IMR-90 (cell line): Measurements from ENCODE around the gene SETD6. TPM values are rescaled to one million over a fixed set of nuclear protein-coding genes. Genes with fewer than 3 reads are reported as not detected.

ENCODE experiments used
- ATAC-seq: fragments of 200-7000 bp; cut with Tn5 transposase; 2 replicates; pipeline ENCODE4 v1.9.1; 2020; ENCODE audit warnings: low read depth, mild to moderate bottlenecking, moderate library complexity
- BruUV-seq: library from RNA; stranded (reverse); fragments of 400-500 nt; replicated peaks from 2 replicates; lab custom pipeline; 2021; lab: Mats Ljungman, UMichigan
- CTCF ChIA-PET: fragments of 300-600 bp; formaldehyde crosslinking; extraction: SDS; loops from one replicate; lab custom pipeline; 2021; ENCODE audit warnings: antibody characterized with exemption; lab: Yijun Ruan, JAX
- POLR2A ChIA-PET: fragments of 300-600 bp; sonication (Branson Sonifier 250); formaldehyde crosslinking; loops from one replicate; lab custom pipeline; 2022; ENCODE audit warnings: antibody characterized with exemption; ENCODE audit not compliant: unreplicated experiment; lab: Charles Lee
- DNase-seq: peaks from one replicate; pipeline ENCODE4 v3.0.0; 2013
- H2AFZ ChIP-seq: replicated peaks from 2 replicates; pipeline ENCODE3; 2013; ENCODE audit warnings: low read length, mild to moderate bottlenecking; ENCODE audit not compliant: poor library complexity
- H2AK5ac ChIP-seq: 2 replicates; pipeline ENCODE4 v1.6.1; 2013; ENCODE audit warnings: low read depth, low read length, inconsistent platforms
- H2AK9ac ChIP-seq: replicated peaks from 2 replicates; pipeline ENCODE3; 2013; ENCODE audit warnings: mild to moderate bottlenecking, low read depth, low read length, moderate library complexity; ENCODE audit not compliant: poor library complexity
- H2BK120ac ChIP-seq: 2 replicates; pipeline ENCODE4 v1.6.1; 2013; ENCODE audit warnings: low read depth, low read length, inconsistent platforms
- H2BK15ac ChIP-seq: 3 replicates; pipeline ENCODE4 v1.6.1; 2013; ENCODE audit warnings: low read depth, low read length, inconsistent platforms
- H2BK20ac ChIP-seq: 2 replicates; pipeline ENCODE4 v1.6.1; 2013; ENCODE audit warnings: low read depth, mild to moderate bottlenecking, inconsistent platforms, low read length, moderate library complexity
- H2BK5ac ChIP-seq: 2 replicates; pipeline ENCODE4 v1.6.1; 2013; ENCODE audit warnings: mild to moderate bottlenecking, low read depth, low read length, inconsistent platforms; ENCODE audit not compliant: poor library complexity, severe bottlenecking
- H3K14ac ChIP-seq: replicated peaks from 2 replicates; pipeline ENCODE4 v1.6.1; 2013; ENCODE audit warnings: low read depth, low read length, inconsistent platforms
- H3K18ac ChIP-seq: 2 replicates; pipeline ENCODE4 v1.6.1; 2013; ENCODE audit warnings: low read depth, low read length, control low read depth
- H3K23ac ChIP-seq: 2 replicates; pipeline ENCODE4 v1.6.1; 2013; ENCODE audit warnings: low read depth, low read length, inconsistent platforms
- H3K27ac ChIP-seq: 2 replicates; pipeline ENCODE4 v1.5.1; 2013; ENCODE audit warnings: mild to moderate bottlenecking, control low read depth, low read length; ENCODE audit not compliant: insufficient read depth
- H3K27me3 ChIP-seq: 2 replicates; pipeline ENCODE4 v1.6.1; 2013; ENCODE audit warnings: low read length; ENCODE audit not compliant: control insufficient read depth, insufficient read depth
- H3K36me3 ChIP-seq: 2 replicates; pipeline ENCODE4 v1.6.1; 2013; ENCODE audit warnings: low read length, mixed read lengths; ENCODE audit not compliant: control insufficient read depth, insufficient read depth
- H3K4ac ChIP-seq: 2 replicates; pipeline ENCODE4 v1.6.1; 2013; ENCODE audit warnings: low read depth, low read length, inconsistent platforms
- H3K4me1 ChIP-seq: 2 replicates; pipeline ENCODE4 v1.6.1; 2013; ENCODE audit warnings: low read length, mixed read lengths; ENCODE audit not compliant: control insufficient read depth, insufficient read depth
- H3K4me2 ChIP-seq: 2 replicates; pipeline ENCODE4 v1.6.1; 2013; ENCODE audit warnings: low read depth, mild to moderate bottlenecking, control low read depth, low read length, moderate library complexity
- H3K4me3 ChIP-seq: 2 replicates; pipeline ENCODE4 v1.5.1; 2013; ENCODE audit warnings: low read depth, mild to moderate bottlenecking, control low read depth, low read length, moderate library complexity; ENCODE audit not compliant: insufficient read depth
- H3K56ac ChIP-seq: 2 replicates; pipeline ENCODE4 v1.6.1; 2013; ENCODE audit warnings: low read length, inconsistent platforms; ENCODE audit not compliant: insufficient read depth; ENCODE audit errors: extremely low read depth
- H3K79me1 ChIP-seq, 2 experiments: 2 replicates each; pipeline ENCODE4 v1.6.1; 2013; ENCODE audit warnings: low read length in 2 of 2, inconsistent platforms in 1 of 2, low read depth in 1 of 2
- H3K9ac ChIP-seq: 2 replicates; pipeline ENCODE4 v1.6.1; 2013; ENCODE audit warnings: low read depth, low read length, control low read depth
- H3K9me1 ChIP-seq: 2 replicates; pipeline ENCODE4 v1.6.1; 2013; ENCODE audit warnings: low read length, inconsistent platforms; ENCODE audit not compliant: insufficient read depth
- H3K9me3 ChIP-seq: 2 replicates; pipeline ENCODE4 v1.6.1; 2013; ENCODE audit warnings: low read length; ENCODE audit not compliant: control insufficient read depth, insufficient read depth
- H4K20me1 ChIP-seq: 2 replicates; pipeline ENCODE4 v1.6.1; 2013; ENCODE audit warnings: low read length, inconsistent platforms; ENCODE audit not compliant: insufficient read depth
- H4K5ac ChIP-seq: 2 replicates; pipeline ENCODE4 v1.6.1; 2013; ENCODE audit warnings: mild to moderate bottlenecking, low read depth, low read length, control low read depth
- H4K8ac ChIP-seq, 2 experiments: 2 replicates each; pipeline ENCODE4 v1.6.1; 2013; ENCODE audit warnings: low read depth in 2 of 2, low read length in 2 of 2, control low read depth in 1 of 2, inconsistent platforms in 1 of 2
- H4K91ac ChIP-seq: 2 replicates; pipeline ENCODE4 v1.6.1; 2013; ENCODE audit warnings: low read depth, low read length, inconsistent platforms; ENCODE audit not compliant: insufficient read depth
- BHLHE40 ChIP-seq: fragments of 150-350 bp; IDR thresholded peaks from 2 replicates; pipeline ENCODE4 v1.6.1; 2016; ENCODE audit warnings: mild to moderate bottlenecking, low read depth, low read length
- CEBPB ChIP-seq: IDR thresholded peaks from 2 replicates; pipeline ENCODE4 v1.6.1; 2012; ENCODE audit warnings: low read depth, low read length, improper control_type of control experiment
- CHD1 ChIP-seq: IDR thresholded peaks from 2 replicates; pipeline ENCODE4 v1.6.1; 2012; ENCODE audit warnings: low read depth, low read length, improper control_type of control experiment
- CTCF ChIP-seq: conservative IDR thresholded peaks from 2 replicates; pipeline ENCODE4 v1.5.1; 2012; ENCODE audit warnings: mild to moderate bottlenecking, low read depth, low read length, improper control_type of control experiment
- ELK1 ChIP-seq: fragments of 150-350 bp; IDR thresholded peaks from 2 replicates; pipeline ENCODE4 v1.6.1; 2016; ENCODE audit warnings: low read depth, mild to moderate bottlenecking, low read length, moderate library complexity, borderline replicate concordance
- FOS ChIP-seq: fragments of 150-350 bp; IDR thresholded peaks from 2 replicates; pipeline ENCODE4 v1.6.1; 2016; ENCODE audit warnings: low read depth, low read length
- MAFK ChIP-seq: IDR thresholded peaks from 2 replicates; pipeline ENCODE4 v1.6.1; 2012; ENCODE audit warnings: low read depth, low read length, improper control_type of control experiment
- MAZ ChIP-seq: IDR thresholded peaks from 2 replicates; pipeline ENCODE4 v1.6.1; 2012; ENCODE audit warnings: low read depth, mild to moderate bottlenecking, low read length, improper control_type of control experiment, moderate library complexity, borderline replicate concordance
- MXI1 ChIP-seq: IDR thresholded peaks from 2 replicates; pipeline ENCODE4 v1.6.1; 2012; ENCODE audit warnings: low read depth, mild to moderate bottlenecking, low read length, moderate library complexity, borderline replicate concordance
- NFE2L2 ChIP-seq: fragments of 150-350 bp; IDR thresholded peaks from 2 replicates; pipeline ENCODE4 v1.6.1; 2016; ENCODE audit warnings: low read depth, mild to moderate bottlenecking, low read length
- POLR2A ChIP-seq: IDR thresholded peaks from 2 replicates; pipeline ENCODE4 v1.6.1; 2012; ENCODE audit warnings: mild to moderate bottlenecking, low read depth, low read length
- RAD21 ChIP-seq: IDR thresholded peaks from 2 replicates; pipeline ENCODE4 v1.6.1; 2012; ENCODE audit warnings: low read length, improper control_type of control experiment
- RCOR1 ChIP-seq: IDR thresholded peaks from 2 replicates; pipeline ENCODE4 v1.6.1; 2012; ENCODE audit warnings: mild to moderate bottlenecking, low read length, improper control_type of control experiment; ENCODE audit not compliant: insufficient replicate concordance
- RFX5 ChIP-seq: IDR thresholded peaks from 2 replicates; pipeline ENCODE4 v1.8.0; 2012; ENCODE audit warnings: low read depth, mild to moderate bottlenecking, low read length, moderate library complexity
- SMC3 ChIP-seq: fragments of 150-350 bp; IDR thresholded peaks from 2 replicates; pipeline ENCODE4 v1.6.1; 2016; ENCODE audit warnings: low read depth, mild to moderate bottlenecking, antibody characterized with exemption, low read length, moderate library complexity
- USF2 ChIP-seq: fragments of 150-350 bp; IDR thresholded peaks from 2 replicates; pipeline ENCODE4 v1.6.1; 2017; ENCODE audit warnings: mild to moderate bottlenecking, antibody characterized with exemption, low read length, low read depth
- WGBS, 2 experiments: methylation state at CpG; one replicate each; pipeline versions ENCODE4 v1.1.5 to v1.1.7; 2013; ENCODE audit warnings: missing lambda C conversion rate in 2 of 2; ENCODE audit not compliant: insufficient read length in 1 of 2; ENCODE audit errors: extremely low coverage in 2 of 2; 5-methylcytosine and 5-hydroxymethylcytosine counted together
- dilution Hi-C: fragments of 300-500 bp; cut with HindIII; formaldehyde crosslinking; loops from one replicate; pipeline ENCODE4 v1.14.3; 2018; ENCODE audit warnings: low sequenced_read_pairs; ENCODE audit not compliant: unreplicated experiment
- in situ Hi-C: fragments of 300-500 bp; cut with MboI; formaldehyde crosslinking; loops from 3 replicates; pipeline ENCODE4 v1.14.3; 2019; ENCODE audit warnings: low sequenced_read_pairs, inconsistent platforms, mixed read lengths
- intact Hi-C: fragments of 100-400 bp; cut with micrococcal nuclease; formaldehyde crosslinking; loops from 2 replicates; pipeline ENCODE4 v1.10.0; 2022
- polyA plus RNA-seq, 3 experiments: library from polyadenylated mRNA; depleted of rRNA; stranded (reverse); fragments of >200 nt; gene quantifications; 2 replicates each; pipeline ENCODE4 v1.2.3, GENCODE V29; 2012; ENCODE audit warnings: low replicate concordance in 1 of 3
- total RNA-seq: library from RNA; depleted of rRNA; stranded (reverse); fragments of >200 nt; gene quantifications from 2 replicates; pipeline ENCODE4 v1.2.3, GENCODE V29; 2012

The SETD6 gene
- total and polyA plus RNA-seq, 2 of the 4 experiments (the other 2 are of a cell fraction), result 3.2 to 6.4 TPM

- H3K9me3 ChIP-seq, result no peaks in the 10 kb centered on the region
- no TSS peak for BruUV-seq
- TF ChIP-seq RAD21 (no peak), CHD1 (no peak), CEBPB (no peak), POLR2A (no peak), MXI1 (no peak), RFX5 (no peak), NFE2L2 (no peak), FOS (no peak), SMC3 (no peak), MAZ (no peak), MAFK (no peak), BHLHE40 (no peak), RCOR1 (no peak), USF2 (no peak), ELK1 (no peak), CTCF (no peak)
- H3K18ac ChIP-seq, result no peak overlapping the region
- H3K23ac ChIP-seq, result no peak overlapping the region
- no peak overlapping the region for H2BK20ac ChIP-seq
- H4K91ac ChIP-seq, result no peak overlapping the region
- H4K8ac ChIP-seq, result no peak overlapping the region
- H3K4ac ChIP-seq, result no peak overlapping the region
- in situ Hi-C loops, result no loop called here
- H3K27me3 ChIP-seq, result peaks cover 39% of the 10 kb centered on the region
- ChIA-PET CTCF (no interaction called here), POLR2A (no interaction called here)
- no peak overlapping the region for H3K56ac ChIP-seq
- H3K14ac ChIP-seq, result no peak overlapping the region
- H4K5ac ChIP-seq, result no peak overlapping the region
- H2AK5ac ChIP-seq, result no peak overlapping the region
- dilution Hi-C loops, result no loop called here
- ATAC-seq, result no peak
- no peaks in the 10 kb centered on the region for H3K79me1 ChIP-seq
- no peaks in the 10 kb centered on the region for H4K20me1 ChIP-seq
- 72% methylated on average over 5 of the region's 10 CpGs; no CpG with 5 or more reads in 1 of the 2 experiments for WGBS, 2 experiments
- H2AFZ ChIP-seq, result no peak overlapping the region
- H2BK5ac ChIP-seq, result no peak overlapping the region
- no peak overlapping the region for H3K9ac ChIP-seq
- H3K4me2 ChIP-seq, result no peak overlapping the region
- no peak overlapping the region for H2BK120ac ChIP-seq
- no peaks in the 10 kb centered on the region for H3K4me1 ChIP-seq
- H3K9me1 ChIP-seq, result no peaks in the 10 kb centered on the region
- H3K36me3 ChIP-seq, result no peaks in the 10 kb centered on the region
- H2BK15ac ChIP-seq, result no peak overlapping the region
- H3K27ac ChIP-seq, result no peak overlapping the region
- H3K4me3 ChIP-seq, result no peak overlapping the region
- no peak overlapping the region for H2AK9ac ChIP-seq
- intact Hi-C loops, result no loop called here
- DNase-seq, result no peak
Measured at GRCh38 chr16:58474296-58474695, 41.0 kb upstream of the SETD6 start.
